NCI-H1694 (cell line): ENCODE data around the gene STAP1.
"Not testable (repeated sequence)": the region's sequence is repeated elsewhere in the genome, so short reads cannot be mapped to it uniquely, and the experiment has no call there.

Experiments used
- DNase-seq: peaks from one replicate; lab custom pipeline; 2025; lab: John Stamatoyannopoulos, UW

STAP1 gene

GRCh38 chr4:67616478-67616877 lies 58.0 kb downstream of the STAP1 start:
- DNase-seq: no peak

- no peak for DNase-seq
These were observed 66.4 kb downstream of the STAP1 start for GRCh38 chr4:67624939-67625338.

- no peak for DNase-seq
These were observed 74.0 kb downstream of the STAP1 start for GRCh38 chr4:67632492-67632891.

- no peak for DNase-seq
These were observed 76.2 kb downstream of the STAP1 start for GRCh38 chr4:67634741-67635140.

GRCh38 chr4:67635331-67635730 lies 76.8 kb downstream of the STAP1 start:
- DNase-seq: no peak

GRCh38 chr4:67636978-67637377 lies 78.5 kb downstream of the STAP1 start:
- not testable (repeated sequence) for DNase-seq

- DNase-seq: no peak
These were observed 79.6 kb downstream of the STAP1 start for GRCh38 chr4:67638136-67638535.

- DNase-seq: no peak
These were observed 93.0 kb downstream of the STAP1 start for GRCh38 chr4:67651536-67651935.
